H9 (cell line): Measurements from ENCODE around the gene ALAS1. TPM values are rescaled to one million over a fixed set of nuclear protein-coding genes. Genes with fewer than 3 reads are reported as not detected.
A peak's percentile ranks its signal among the peaks of the same experiment; 100 is the strongest.

Experiments
- DNase-seq: peaks from one replicate; pipeline ENCODE4 v3.0.0-alpha.2; 2017
- H2AFZ ChIP-seq: one replicate; pipeline ENCODE4 v1.6.1; 2013; ENCODE audit warnings: mild to moderate bottlenecking, low read length, control low read depth, moderate library complexity
- H2AK5ac ChIP-seq: 2 replicates; pipeline ENCODE4 v1.6.1; 2013; ENCODE audit warnings: low read length, control low read depth, mixed read lengths; ENCODE audit not compliant: insufficient read length
- H2BK120ac ChIP-seq: one replicate; pipeline ENCODE4 v1.6.1; 2013; ENCODE audit warnings: low read depth, mild to moderate bottlenecking, low read length, control low read depth, inconsistent platforms; ENCODE audit not compliant: poor library complexity, severe bottlenecking
- H2BK12ac ChIP-seq: 2 replicates; pipeline ENCODE4 v1.6.1; 2013; ENCODE audit warnings: low read length, control low read depth, mixed read lengths, low read depth; ENCODE audit not compliant: insufficient read length
- H2BK15ac ChIP-seq: 2 replicates; pipeline ENCODE4 v1.6.1; 2013; ENCODE audit warnings: low read depth, low read length, control low read depth
- H2BK20ac ChIP-seq: one replicate; pipeline ENCODE4 v1.6.1; 2013; ENCODE audit warnings: low read depth, mild to moderate bottlenecking, low read length, control low read depth, inconsistent platforms; ENCODE audit not compliant: poor library complexity, severe bottlenecking
- H2BK5ac ChIP-seq: 2 replicates; pipeline ENCODE4 v1.6.1; 2013; ENCODE audit warnings: low read length, control low read depth, mixed read lengths; ENCODE audit not compliant: insufficient read length
- H3K14ac ChIP-seq: 2 replicates; pipeline ENCODE4 v1.6.1; 2013; ENCODE audit warnings: low read length, control low read depth; ENCODE audit not compliant: insufficient read depth
- H3K18ac ChIP-seq: 2 replicates; pipeline ENCODE4 v1.6.1; 2013; ENCODE audit warnings: low read depth, mild to moderate bottlenecking, mixed read lengths, low read length, control low read depth; ENCODE audit not compliant: insufficient read length
- H3K23ac ChIP-seq: 2 replicates; pipeline ENCODE4 v1.6.1; 2013; ENCODE audit warnings: low read length, control low read depth, mixed read lengths, low read depth; ENCODE audit not compliant: insufficient read length
- H3K23me2 ChIP-seq: 2 replicates; pipeline ENCODE4 v1.6.1; 2013; ENCODE audit warnings: low read depth, mild to moderate bottlenecking, mixed read lengths, low read length, control low read depth; ENCODE audit not compliant: insufficient read length, poor library complexity, severe bottlenecking
- H3K27ac ChIP-seq: 2 replicates; pipeline ENCODE4 v1.5.1; 2013; ENCODE audit warnings: low read length, control low read depth, mixed read lengths, low read depth; ENCODE audit not compliant: insufficient read length
- H3K27me3 ChIP-seq: 2 replicates; pipeline ENCODE4 v1.6.1; 2013; ENCODE audit warnings: low read length, control low read depth, inconsistent platforms; ENCODE audit not compliant: insufficient read depth
- H3K4ac ChIP-seq: 2 replicates; pipeline ENCODE4 v1.6.1; 2013; ENCODE audit warnings: low read depth, mild to moderate bottlenecking, control low read depth, inconsistent platforms, low read length, moderate library complexity
- H3K4me1 ChIP-seq: 2 replicates; pipeline ENCODE4 v1.6.1; 2013; ENCODE audit warnings: low read length, control low read depth, inconsistent platforms; ENCODE audit not compliant: insufficient read depth
- H3K4me2 ChIP-seq: 2 replicates; pipeline ENCODE4 v1.6.1; 2013; ENCODE audit warnings: low read length, control low read depth, mixed read lengths; ENCODE audit not compliant: insufficient read length, insufficient read depth
- H3K56ac ChIP-seq: 2 replicates; pipeline ENCODE4 v1.6.1; 2013; ENCODE audit warnings: low read depth, mild to moderate bottlenecking, mixed read lengths, low read length, control low read depth; ENCODE audit not compliant: insufficient read length
- H3K79me1 ChIP-seq: 2 replicates; pipeline ENCODE4 v1.6.1; 2013; ENCODE audit warnings: low read depth, mild to moderate bottlenecking, moderate library complexity, low read length, control low read depth, inconsistent platforms; ENCODE audit not compliant: insufficient read depth, poor library complexity, severe bottlenecking
- H3K79me2 ChIP-seq: 2 replicates; pipeline ENCODE4 v1.6.1; 2013; ENCODE audit warnings: low read length, control low read depth, inconsistent platforms; ENCODE audit not compliant: insufficient read depth
- H3K9ac ChIP-seq: 2 replicates; pipeline ENCODE4 v1.6.1; 2013; ENCODE audit warnings: low read length, control low read depth, mixed read lengths; ENCODE audit not compliant: insufficient read length; ENCODE audit errors: extremely low read depth
- H3K9me3 ChIP-seq: one replicate; pipeline ENCODE4 v1.6.1; 2013; ENCODE audit warnings: low read depth, low read length, inconsistent platforms; ENCODE audit not compliant: control insufficient read depth
- H3T11ph ChIP-seq: one replicate; pipeline ENCODE4 v1.6.1; 2013; ENCODE audit warnings: mild to moderate bottlenecking, low read length, control low read depth, inconsistent platforms
- H4K20me1 ChIP-seq: one replicate; pipeline ENCODE4 v1.6.1; 2013; ENCODE audit not compliant: control insufficient read depth, insufficient read length, insufficient read depth
- H4K5ac ChIP-seq: 2 replicates; pipeline ENCODE4 v1.6.1; 2013; ENCODE audit warnings: low read depth, mild to moderate bottlenecking, mixed read lengths, low read length, control low read depth; ENCODE audit not compliant: insufficient read length
- H4K8ac ChIP-seq: replicated peaks from 2 replicates; pipeline ENCODE4 v1.6.1; 2013; ENCODE audit warnings: low read length, control low read depth, mixed read lengths, low read depth; ENCODE audit not compliant: insufficient read length
- H4K91ac ChIP-seq: 2 replicates; pipeline ENCODE4 v1.6.1; 2013; ENCODE audit warnings: low read depth, mild to moderate bottlenecking, moderate library complexity, mixed read lengths, low read length, control low read depth; ENCODE audit not compliant: insufficient read length
- H3K27ac Mint-ChIP-seq, 3 experiments: 2 replicates in 2 of 3; 3 replicates in 1 of 3; pipeline ENCODE4 v1.8.0; 2020 to 2021; ENCODE audit warnings: mixed read lengths in 3 of 3, mild to moderate bottlenecking in 1 of 3, moderate library complexity in 1 of 3
- H3K27me3 Mint-ChIP-seq: 2 replicates; pipeline ENCODE4 v1.8.0; 2021; ENCODE audit warnings: low read depth, mild to moderate bottlenecking, moderate library complexity, mixed read lengths
- H3K36me3 Mint-ChIP-seq, 3 experiments: 2 replicates in 2 of 3; 3 replicates in 1 of 3; pipeline ENCODE4 v1.8.0; 2020 to 2021; ENCODE audit warnings: low read depth in 3 of 3, mixed read lengths in 3 of 3; ENCODE audit not compliant: insufficient read depth in 1 of 3
- H3K4me1 Mint-ChIP-seq, 2 experiments: 2 replicates each; pipeline ENCODE4 v1.8.0; 2020; ENCODE audit warnings: mixed read lengths in 2 of 2
- H3K4me3 Mint-ChIP-seq, 2 experiments: 2 replicates in 1 of 2; 3 replicates in 1 of 2; pipeline ENCODE4 v1.8.0; 2020 to 2021; ENCODE audit warnings: mild to moderate bottlenecking in 2 of 2, mixed read lengths in 2 of 2, moderate library complexity in 1 of 2
- H3K9me3 Mint-ChIP-seq, 2 experiments: 2 replicates in 1 of 2; 3 replicates in 1 of 2; pipeline ENCODE4 v1.8.0; 2020; ENCODE audit warnings: mild to moderate bottlenecking in 2 of 2, mixed read lengths in 2 of 2, moderate library complexity in 1 of 2
- WGBS: extraction: QIAGEN DNeasy Blood & Tissue Kit; methylation state at CpG from one replicate; pipeline ENCODE4 v1.1.7; 2013; ENCODE audit warnings: missing lambda C conversion rate, low lambda C conversion rate, mixed read lengths; ENCODE audit not compliant: insufficient read length; ENCODE audit errors: extremely low coverage; 5-methylcytosine and 5-hydroxymethylcytosine counted together
- total RNA-seq: library from RNA; stranded (reverse); gene quantifications from 2 replicates; pipeline ENCODE4 v1.2.1, GENCODE V29; 2021
- TF ChIP-seq, protein P1 (sequence below): fragments of 200-600 bp; sonication (generic); conservative IDR thresholded peaks from 3 replicates; pipeline ENCODE4 v1.8.0; 2021; ENCODE audit warnings: antibody characterized with exemption, mild to moderate bottlenecking

Gene ALAS1
- total RNA-seq, 1 experiment from 2014 or later = 39.1 TPM

DNA sequence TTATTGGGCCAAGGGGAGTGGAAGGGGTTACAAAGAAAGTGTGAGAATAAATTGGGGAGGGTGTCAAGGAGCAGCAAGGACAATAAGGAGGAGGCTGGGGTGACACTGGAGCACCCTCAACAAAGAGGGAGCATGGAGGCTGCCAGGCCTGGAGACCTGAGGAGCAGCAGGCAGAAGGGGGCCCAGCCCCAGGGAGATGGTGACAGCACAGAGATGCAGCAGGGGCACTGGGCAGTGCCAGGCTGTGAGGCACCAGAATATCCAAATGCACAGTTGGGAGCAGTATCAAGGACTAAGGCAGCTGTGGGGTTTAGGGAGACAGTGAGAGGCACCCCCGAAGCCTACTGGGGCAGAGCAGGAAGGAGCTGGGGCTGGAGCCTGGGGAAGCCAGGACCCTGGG lies 19.4 kb upstream of the ALAS1 start:
- H4K20me1 ChIP-seq = no peaks in the 10 kb centered on the region
- H3K23me2 ChIP-seq = no peaks in the 10 kb centered on the region
- H3K4me1 ChIP-seq = no peaks in the 10 kb centered on the region
- H3K18ac ChIP-seq = no peak overlapping the region
- Mint-ChIP-seq H3K27me3 (peaks cover 6% of the 10 kb centered on the region; the same call in 1 of the 2 replicates), H3K9me3 (no peaks in the 10 kb centered on the region), H3K36me3 (no peaks in the 10 kb centered on the region), H3K4me1 (peaks cover 18 to 19% of the 10 kb centered on the region in 2 experiments), H3K4me3 (no peak overlapping the region), H3K27ac (peak overlapping the region in 1 of 3 experiments; percentile 73; a peak in 1 of 7 replicates)
- no peak overlapping the region for H4K8ac ChIP-seq
- H3K27ac ChIP-seq = no peak overlapping the region
- DNase-seq = no peak
- H4K91ac ChIP-seq = no peak overlapping the region
- no peak overlapping the region for H3K56ac ChIP-seq
- no peak overlapping the region for H2BK5ac ChIP-seq
- H2AFZ ChIP-seq = no peak overlapping the region
- H3K79me1 ChIP-seq = no peaks in the 10 kb centered on the region
- H3K4ac ChIP-seq = no peak overlapping the region
- no peak overlapping the region for H4K5ac ChIP-seq
- H3K9ac ChIP-seq = no peak overlapping the region
- no CpG with 5 or more reads among the region's 1 CpG for WGBS
- no peak overlapping the region for H3K23ac ChIP-seq
- H3T11ph ChIP-seq = no peak overlapping the region
- H2BK120ac ChIP-seq = no peak overlapping the region
- H3K9me3 ChIP-seq = no peaks in the 10 kb centered on the region
- no peaks in the 10 kb centered on the region for H3K79me2 ChIP-seq
- no peak overlapping the region for H2BK20ac ChIP-seq
- no peaks in the 10 kb centered on the region for H3K27me3 ChIP-seq
- H3K14ac ChIP-seq = no peak overlapping the region
- no peak overlapping the region for H2AK5ac ChIP-seq
- no peak overlapping the region for H3K4me2 ChIP-seq
- no peak overlapping the region for H2BK12ac ChIP-seq
- no peak overlapping the region for H2BK15ac ChIP-seq
- TF ChIP-seq, protein P1, sequence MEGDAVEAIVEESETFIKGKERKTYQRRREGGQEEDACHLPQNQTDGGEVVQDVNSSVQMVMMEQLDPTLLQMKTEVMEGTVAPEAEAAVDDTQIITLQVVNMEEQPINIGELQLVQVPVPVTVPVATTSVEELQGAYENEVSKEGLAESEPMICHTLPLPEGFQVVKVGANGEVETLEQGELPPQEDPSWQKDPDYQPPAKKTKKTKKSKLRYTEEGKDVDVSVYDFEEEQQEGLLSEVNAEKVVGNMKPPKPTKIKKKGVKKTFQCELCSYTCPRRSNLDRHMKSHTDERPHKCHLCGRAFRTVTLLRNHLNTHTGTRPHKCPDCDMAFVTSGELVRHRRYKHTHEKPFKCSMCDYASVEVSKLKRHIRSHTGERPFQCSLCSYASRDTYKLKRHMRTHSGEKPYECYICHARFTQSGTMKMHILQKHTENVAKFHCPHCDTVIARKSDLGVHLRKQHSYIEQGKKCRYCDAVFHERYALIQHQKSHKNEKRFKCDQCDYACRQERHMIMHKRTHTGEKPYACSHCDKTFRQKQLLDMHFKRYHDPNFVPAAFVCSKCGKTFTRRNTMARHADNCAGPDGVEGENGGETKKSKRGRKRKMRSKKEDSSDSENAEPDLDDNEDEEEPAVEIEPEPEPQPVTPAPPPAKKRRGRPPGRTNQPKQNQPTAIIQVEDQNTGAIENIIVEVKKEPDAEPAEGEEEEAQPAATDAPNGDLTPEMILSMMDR = no peak
